Thyroid gland (tissue), 4 donors: ENCODE data around the gene DKK2. TPM values are rescaled to one million over a fixed set of nuclear protein-coding genes. Genes with fewer than 3 reads are reported as not detected.

Experiments used
- DNase-seq, 2 donors: peaks; one replicate each; pipeline ENCODE4 v3.0.0-alpha.2; 2019
- H3K27ac ChIP-seq, 3 donors: fragments of 200-600 bp; sonication (generic); 1 replicate in 2 of 3; 2 replicates in 1 of 3; pipeline ENCODE4 v1.5.1; 2016 to 2019; ENCODE audit warnings: mild to moderate bottlenecking in 1 of 3, moderate library complexity in 1 of 3
- H3K27me3 ChIP-seq: fragments of 200-600 bp; sonication (generic); one replicate; pipeline ENCODE4 v1.5.1; 2019
- H3K36me3 ChIP-seq, 2 donors: fragments of 200-600 bp; sonication (generic); one replicate each; pipeline ENCODE4 v1.5.1; 2016 to 2019
- H3K4me1 ChIP-seq, 2 donors: fragments of 200-600 bp; sonication (generic); one replicate each; pipeline ENCODE4 v1.5.1; 2017 to 2019
- H3K4me3 ChIP-seq, 3 donors: fragments of 200-600 bp; sonication (generic); replicated peaks in 1 of 3; 1 replicate in 2 of 3; 2 replicates in 1 of 3; pipeline ENCODE4 v1.5.1; 2016; ENCODE audit warnings: mild to moderate bottlenecking in 1 of 3
- H3K9me3 ChIP-seq: fragments of 200-600 bp; sonication (generic); one replicate; pipeline ENCODE4 v1.5.1; 2017
- CTCF ChIP-seq, 6 experiments: fragments of 200-600 bp in 3 of 6; fragments of 450-650 bp in 3 of 6; sonication (generic) in 3 of 6; IDR thresholded peaks; one replicate each; pipeline ENCODE4 v1.5.1; 2016 to 2019; ENCODE audit warnings: antibody characterized with exemption in 6 of 6, mild to moderate bottlenecking in 2 of 6, inconsistent platforms in 1 of 6, moderate library complexity in 1 of 6
- POLR2A ChIP-seq, 2 donors: fragments of 450-650 bp; IDR thresholded peaks; one replicate each; pipeline ENCODE4 v1.6.1; 2017; ENCODE audit warnings: antibody characterized with exemption in 2 of 2, mild to moderate bottlenecking in 2 of 2, moderate library complexity in 1 of 2
- WGBS, 2 donors: methylation state at CpG; one replicate each; pipeline ENCODE4 v1.1.5; 2017; 5-methylcytosine and 5-hydroxymethylcytosine counted together
- intact Hi-C: fragments of 100-400 bp; cut with DNase I; formaldehyde crosslinking; loops from one replicate; pipeline ENCODE4 v1.15.1; 2023
- total RNA-seq, 4 donors: library from RNA; depleted of rRNA; stranded (reverse); fragments of >200 nt; gene quantifications; one replicate each; pipeline ENCODE4 v1.2.3, GENCODE V29; 2016

The DKK2 gene
- total RNA-seq, 4 donors from 2014 or later, result 0.34 to 1.5 (median 0.77) TPM

- H3K27me3 ChIP-seq, result no peaks in the 10 kb centered on the region
- no peaks in the 10 kb centered on the region for H3K4me1 ChIP-seq
- H3K27ac ChIP-seq, result no peak overlapping the region
- DNase-seq, result no peak
- TF ChIP-seq CTCF (IDR thresholded peaks at IDR 0.05) (no peak), POLR2A (IDR thresholded peaks at IDR 0.05) (no peak)
- 85 to 92% methylated on average over 3 of the region's 3 CpGs for WGBS, 2 donors
- intact Hi-C loops, result no loop called here
- H3K36me3 ChIP-seq, result no peaks in the 10 kb centered on the region
- no peak overlapping the region for H3K4me3 ChIP-seq
- H3K9me3 ChIP-seq, result no peaks in the 10 kb centered on the region
Observed at GRCh38 chr4:106985830-106986229, 50.3 kb downstream of the DKK2 start.

- intact Hi-C loops, result no loop called here
- H3K36me3 ChIP-seq, result no peaks in the 10 kb centered on the region
- no peak overlapping the region for H3K4me3 ChIP-seq
- WGBS, 2 donors, result 83 to 90% methylated on average over 1 of the region's 1 CpG
- no peaks in the 10 kb centered on the region for H3K4me1 ChIP-seq
- TF ChIP-seq CTCF (IDR thresholded peaks at IDR 0.05) (no peak), POLR2A (IDR thresholded peaks at IDR 0.05) (no peak)
- H3K9me3 ChIP-seq, result no peaks in the 10 kb centered on the region
- H3K27me3 ChIP-seq, result no peaks in the 10 kb centered on the region
- no peak for DNase-seq
- H3K27ac ChIP-seq, result no peak overlapping the region
Observed at GRCh38 chr4:106982711-106983211, 53.4 kb downstream of the DKK2 start.

GRCh38 chr4:106981431-106981830 is 54.7 kb downstream of the DKK2 start:
- Histone ChIP-seq H3K27me3 (no peaks in the 10 kb centered on the region), H3K27ac (no peak overlapping the region), H3K4me3 (no peak overlapping the region), H3K9me3 (no peaks in the 10 kb centered on the region), H3K4me1 (no peaks in the 10 kb centered on the region), H3K36me3 (no peaks in the 10 kb centered on the region)
- TF ChIP-seq POLR2A (IDR thresholded peaks at IDR 0.05), result no peak
- no peak for TF ChIP-seq CTCF (IDR thresholded peaks at IDR 0.05)
- intact Hi-C loops, result no loop called here
- no peak for DNase-seq

GRCh38 chr4:106979476-106979875 is 56.6 kb downstream of the DKK2 start:
- H3K27ac ChIP-seq, result no peak overlapping the region
- no peaks in the 10 kb centered on the region for H3K4me1 ChIP-seq
- no peak overlapping the region for H3K4me3 ChIP-seq
- WGBS, 2 donors, result 85 to 92% methylated on average over 4 of the region's 4 CpGs
- intact Hi-C loops, result no loop called here
- TF ChIP-seq CTCF (IDR thresholded peaks at IDR 0.05), result no peak
- no peak for TF ChIP-seq POLR2A (IDR thresholded peaks at IDR 0.05)
- DNase-seq, result no peak
- no peaks in the 10 kb centered on the region for H3K9me3 ChIP-seq
- no peaks in the 10 kb centered on the region for H3K27me3 ChIP-seq
- H3K36me3 ChIP-seq, result no peaks in the 10 kb centered on the region

GRCh38 chr4:106978046-106978774 is 57.9 kb downstream of the DKK2 start:
- no peak for DNase-seq
- Histone ChIP-seq H3K27me3 (no peaks in the 10 kb centered on the region), H3K9me3 (no peaks in the 10 kb centered on the region), H3K4me1 (no peaks in the 10 kb centered on the region), H3K4me3 (no peak overlapping the region), H3K36me3 (no peaks in the 10 kb centered on the region), H3K27ac (no peak overlapping the region)
- whole genome bisulfite sequencing, 2 donors, result 56 to 67% methylated on average over 11 to 12 of the region's 14 CpGs
- intact Hi-C loops, result no loop called here
- TF ChIP-seq CTCF (IDR thresholded peaks at IDR 0.05), result no peak
- TF ChIP-seq POLR2A (IDR thresholded peaks at IDR 0.05), result no peak
